Progenitor cell of endocrine pancreas (in vitro differentiated cells): ENCODE data around the gene FN1. TPM values are rescaled to one million over a fixed set of nuclear protein-coding genes. Genes with fewer than 3 reads are reported as not detected.
A peak's percentile ranks its signal among the peaks of the same experiment; 100 is the strongest.

ENCODE experiments used
- DNase-seq: peaks from one replicate; pipeline ENCODE4 v3.0.0; 2021; ENCODE audit warnings: low spot score; ENCODE audit not compliant: unreplicated experiment
- H3K27ac Mint-ChIP-seq: 2 replicates; pipeline ENCODE4 v1.8.0; 2021; ENCODE audit warnings: mild to moderate bottlenecking, moderate library complexity, mixed read lengths
- H3K27me3 Mint-ChIP-seq: 2 replicates; pipeline ENCODE4 v1.8.0; 2021; ENCODE audit warnings: mixed read lengths
- H3K36me3 Mint-ChIP-seq: 2 replicates; pipeline ENCODE4 v1.8.0; 2022; ENCODE audit warnings: mixed read lengths; ENCODE audit not compliant: insufficient read depth
- H3K4me1 Mint-ChIP-seq: 2 replicates; pipeline ENCODE4 v1.8.0; 2021; ENCODE audit warnings: low read depth, mixed read lengths
- H3K4me3 Mint-ChIP-seq: 2 replicates; pipeline ENCODE4 v1.8.0; 2021; ENCODE audit warnings: low read depth, mild to moderate bottlenecking, moderate library complexity, mixed read lengths
- H3K9me3 Mint-ChIP-seq: 2 replicates; pipeline ENCODE4 v1.8.0; 2021; ENCODE audit warnings: low read depth, mixed read lengths
- CTCF ChIP-seq: fragments of 200-600 bp; sonication (generic); IDR thresholded peaks from one replicate; pipeline ENCODE4 v1.5.0; 2021; ENCODE audit warnings: antibody characterized with exemption, mild to moderate bottlenecking; ENCODE audit not compliant: unreplicated experiment
- total RNA-seq: library from RNA; stranded (reverse); gene quantifications from 2 replicates; pipeline ENCODE4 v1.2.1, GENCODE V29; 2021

FN1 gene
- total RNA-seq, 1 donor from 2014 or later = 2,744 TPM

DNA sequence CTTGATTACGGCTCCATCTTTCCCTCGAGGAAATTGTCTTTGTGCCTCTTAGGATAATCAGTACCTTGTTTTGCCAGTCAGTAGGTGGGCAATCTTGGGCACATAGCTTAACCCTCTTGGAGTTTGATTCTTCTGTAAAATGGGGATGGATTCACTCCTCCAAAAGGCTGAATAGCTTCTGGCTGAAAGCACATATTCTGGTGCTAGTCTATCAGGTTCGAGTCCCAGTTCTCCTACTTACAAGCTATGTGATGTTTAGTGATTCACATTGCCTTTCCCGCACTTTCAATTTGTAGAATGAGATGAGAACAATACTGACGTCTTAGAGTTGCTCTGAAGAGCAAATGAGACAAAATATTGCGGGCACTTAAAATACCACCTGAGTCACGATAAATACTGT lies 80.1 kb downstream of the FN1 start:
- H3K9me3 Mint-ChIP-seq = no peaks in the 10 kb centered on the region
- no peaks in the 10 kb centered on the region for H3K27me3 Mint-ChIP-seq
- no peak overlapping the region for H3K4me3 Mint-ChIP-seq
- no peak for DNase-seq
- TF ChIP-seq CTCF = no peak
- peaks cover 30% of the 10 kb centered on the region for H3K36me3 Mint-ChIP-seq
- H3K4me1 Mint-ChIP-seq = peaks cover 16% of the 10 kb centered on the region
- no peak overlapping the region for H3K27ac Mint-ChIP-seq

GRCh38 chr2:215354771-215355695 lies 80.8 kb downstream of the FN1 start:
- Mint-ChIP-seq H3K4me1 (peaks cover 16% of the 10 kb centered on the region), H3K27me3 (no peaks in the 10 kb centered on the region), H3K4me3 (no peak overlapping the region), H3K27ac (peak overlapping the region; percentile 35), H3K36me3 (peaks cover 29% of the 10 kb centered on the region), H3K9me3 (no peaks in the 10 kb centered on the region)
- TF ChIP-seq CTCF = no peak
- no peak for DNase-seq

GRCh38 chr2:215352602-215353001 lies 83.3 kb downstream of the FN1 start:
- peaks cover 41% of the 10 kb centered on the region for H3K36me3 Mint-ChIP-seq
- TF ChIP-seq CTCF = no peak
- H3K4me3 Mint-ChIP-seq = no peak overlapping the region
- DNase-seq = no peak
- no peaks in the 10 kb centered on the region for H3K9me3 Mint-ChIP-seq
- no peaks in the 10 kb centered on the region for H3K27me3 Mint-ChIP-seq
- peaks cover 4% of the 10 kb centered on the region for H3K4me1 Mint-ChIP-seq
- H3K27ac Mint-ChIP-seq = no peak overlapping the region

DNA sequence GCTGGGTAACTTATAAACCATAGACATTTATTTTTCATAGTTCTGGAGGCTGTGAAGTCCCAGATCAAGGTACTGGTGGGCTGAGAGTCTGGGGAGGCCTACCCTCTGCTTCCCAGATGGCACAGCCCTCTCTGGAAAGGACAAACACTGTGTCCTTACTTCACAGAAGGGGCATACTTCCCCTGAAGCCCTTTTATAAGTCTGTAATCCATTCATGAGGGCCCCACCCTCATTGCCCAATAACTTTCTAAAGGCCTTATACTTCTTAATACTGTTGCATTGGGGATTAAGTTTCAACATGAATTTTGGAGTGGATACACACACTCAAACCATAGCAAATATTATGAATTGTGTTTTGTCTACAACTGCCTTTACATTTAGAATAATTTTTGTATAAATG lies 88.0 kb downstream of the FN1 start:
- H3K4me1 Mint-ChIP-seq = no peaks in the 10 kb centered on the region
- no peak for DNase-seq
- H3K4me3 Mint-ChIP-seq = no peak overlapping the region
- H3K27me3 Mint-ChIP-seq = no peaks in the 10 kb centered on the region
- H3K36me3 Mint-ChIP-seq = peaks cover 53% of the 10 kb centered on the region
- H3K9me3 Mint-ChIP-seq = no peaks in the 10 kb centered on the region
- TF ChIP-seq CTCF = no peak
- H3K27ac Mint-ChIP-seq = no peak overlapping the region

DNA sequence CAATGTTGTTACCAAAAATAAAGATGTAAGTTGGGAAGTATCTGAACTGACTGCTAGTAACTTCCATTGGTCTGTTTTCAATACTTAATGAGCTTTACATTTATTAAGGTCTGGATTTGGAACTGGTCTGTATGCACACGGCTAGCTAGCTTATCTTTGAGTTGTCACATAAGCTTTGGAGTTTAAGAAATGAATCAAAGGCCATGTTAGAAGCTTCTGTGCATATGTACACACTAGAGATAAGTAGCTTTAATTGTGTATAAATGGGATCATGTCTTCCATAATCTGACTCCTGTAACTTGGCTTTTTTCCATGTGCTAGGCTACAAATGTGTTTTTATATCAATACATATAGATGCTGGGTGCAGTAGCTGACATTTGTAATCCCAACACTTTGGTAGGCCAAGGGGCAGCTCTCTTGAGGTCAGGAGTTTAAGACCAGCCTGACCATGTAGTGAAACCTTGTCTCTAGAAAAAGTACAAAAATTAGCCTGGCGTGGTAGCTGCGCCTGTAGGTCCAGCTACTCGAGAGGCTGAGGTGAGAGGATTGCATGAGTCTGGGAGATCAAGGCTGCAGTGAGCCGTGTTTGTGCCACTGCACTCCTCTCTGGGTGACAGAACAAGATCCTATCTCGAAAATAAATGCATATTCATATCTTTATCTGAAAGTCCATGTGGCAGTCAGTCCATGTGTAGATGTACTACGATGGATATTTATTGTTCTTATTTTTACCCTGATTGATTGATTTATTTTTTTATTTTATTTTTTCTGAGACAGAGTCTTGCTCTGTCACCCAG lies 96.8 kb downstream of the FN1 start:
- no peak for DNase-seq
- no peaks in the 10 kb centered on the region for H3K27me3 Mint-ChIP-seq
- no peaks in the 10 kb centered on the region for H3K9me3 Mint-ChIP-seq
- H3K4me1 Mint-ChIP-seq = no peaks in the 10 kb centered on the region
- no peak for TF ChIP-seq CTCF
- H3K4me3 Mint-ChIP-seq = no peak overlapping the region
- no peak overlapping the region for H3K27ac Mint-ChIP-seq
- H3K36me3 Mint-ChIP-seq = peaks cover 58% of the 10 kb centered on the region
